GM19351 (cell line): ENCODE measurements around the gene GLI1.

Source experiments
- ATAC-seq: cut with Tn5 transposase; IDR thresholded peaks from one replicate; pipeline ENCODE4 v1.9.1; 2021; ENCODE audit warnings: mild to moderate bottlenecking, moderate library complexity; ENCODE audit not compliant: unreplicated experiment

The GLI1 gene

GRCh38 chr12:57518176-57518919 is 58.8 kb downstream of the GLI1 start:
- no peak for ATAC-seq

GRCh38 chr12:57518920-57519795 is 59.6 kb downstream of the GLI1 start:
- no peak for ATAC-seq

GRCh38 chr12:57519796-57520052 is 60.1 kb downstream of the GLI1 start:
- ATAC-seq = peak; percentile 10

- ATAC-seq = peak; percentile 66
Measured at GRCh38 chr12:57520053-57520818, 60.7 kb downstream of the GLI1 start, which contains the start of gene DDIT3. TSS of gene DDIT3 (minus strand) at chr12:57520514. CDS start at chr12:57517406, 3,108 bp downstream.

GRCh38 chr12:57521525-57522010 is 62.0 kb downstream of the GLI1 start:
- ATAC-seq = no peak
